Activated CD4-positive, alpha-beta T cell treated with anti-CD3 and anti-CD28 coated beads for 1 hour (primary cell): ENCODE measurements around the gene OAS2.
"Not testable (repeated sequence)": the region's sequence is repeated elsewhere in the genome, so short reads cannot be mapped to it uniquely, and the experiment has no call there.

ENCODE experiments used
- DNase-seq: peaks from one replicate; pipeline ENCODE4 v3.0.0-alpha.2; 2020

OAS2 gene

DNA sequence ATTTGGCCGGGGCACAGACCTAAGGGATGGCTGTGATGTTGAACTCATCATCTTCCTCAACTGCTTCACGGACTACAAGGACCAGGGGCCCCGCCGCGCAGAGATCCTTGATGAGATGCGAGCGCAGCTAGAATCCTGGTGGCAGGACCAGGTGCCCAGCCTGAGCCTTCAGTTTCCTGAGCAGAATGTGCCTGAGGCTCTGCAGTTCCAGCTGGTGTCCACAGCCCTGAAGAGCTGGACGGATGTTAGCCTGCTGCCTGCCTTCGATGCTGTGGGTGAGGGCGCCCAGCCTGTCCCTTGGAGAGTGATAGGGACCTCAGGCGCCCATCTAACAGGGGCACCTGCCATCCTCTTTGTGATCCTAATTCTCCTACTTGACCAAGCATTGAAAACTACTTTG, 27.6 kb upstream of the OAS2 start:
- DNase-seq: no peak

DNA sequence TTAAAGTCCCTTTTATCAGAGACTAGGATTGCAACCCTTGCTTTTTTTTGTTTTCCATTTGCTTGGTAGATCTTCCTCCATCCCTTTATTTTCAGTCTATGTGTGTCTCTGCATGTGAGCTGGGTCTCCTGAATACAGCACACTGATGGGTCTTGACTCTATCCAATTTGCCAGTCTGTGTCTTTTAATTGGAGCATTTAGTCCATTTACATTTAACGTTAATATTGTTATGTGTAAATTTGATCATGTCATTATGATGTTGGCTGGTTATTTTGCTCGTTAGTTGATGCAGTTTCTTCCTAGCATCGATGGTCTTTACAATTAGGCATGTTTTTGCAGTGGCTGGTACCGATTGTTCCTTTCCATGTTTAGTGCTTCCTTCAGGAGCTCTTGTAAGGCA, 21.2 kb upstream of the OAS2 start:
- not testable (repeated sequence) for DNase-seq

DNA sequence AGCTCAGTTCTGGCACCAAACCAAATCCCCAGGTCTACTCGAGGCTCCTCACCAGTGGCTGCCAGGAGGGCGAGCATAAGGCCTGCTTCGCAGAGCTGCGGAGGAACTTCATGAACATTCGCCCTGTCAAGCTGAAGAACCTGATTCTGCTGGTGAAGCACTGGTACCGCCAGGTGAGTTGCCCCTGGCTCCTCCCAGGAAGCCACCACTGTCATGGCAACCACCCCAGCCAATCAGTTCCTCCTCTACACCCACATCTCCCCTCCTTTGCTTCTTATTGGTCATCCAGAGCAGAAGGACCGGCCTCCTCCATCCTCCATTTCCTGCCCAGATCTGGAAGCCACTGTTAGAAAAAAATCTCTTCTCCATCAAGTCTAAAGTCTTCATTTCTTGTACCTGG, 17.2 kb upstream of the OAS2 start:
- no peak for DNase-seq

DNA sequence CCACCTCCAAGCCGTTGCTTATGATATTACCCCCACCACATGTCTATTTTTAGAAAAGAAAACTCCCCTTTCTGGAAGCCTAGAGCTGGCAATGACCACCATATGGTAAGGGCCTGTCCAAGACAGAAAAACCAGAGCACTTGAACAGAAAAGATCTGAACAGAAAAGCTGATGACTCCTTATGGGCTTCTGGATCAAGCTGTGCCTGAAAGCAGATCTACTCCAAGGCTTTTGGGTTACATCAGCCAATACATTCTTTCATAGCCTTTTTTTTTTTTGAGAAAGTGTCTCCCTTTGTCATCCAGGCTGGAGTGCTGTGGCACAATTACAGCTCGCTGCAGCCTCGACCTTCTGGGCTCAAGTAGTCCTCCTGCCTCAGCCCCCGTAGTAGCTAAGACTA, 16.8 kb upstream of the OAS2 start:
- no peak for DNase-seq

DNA sequence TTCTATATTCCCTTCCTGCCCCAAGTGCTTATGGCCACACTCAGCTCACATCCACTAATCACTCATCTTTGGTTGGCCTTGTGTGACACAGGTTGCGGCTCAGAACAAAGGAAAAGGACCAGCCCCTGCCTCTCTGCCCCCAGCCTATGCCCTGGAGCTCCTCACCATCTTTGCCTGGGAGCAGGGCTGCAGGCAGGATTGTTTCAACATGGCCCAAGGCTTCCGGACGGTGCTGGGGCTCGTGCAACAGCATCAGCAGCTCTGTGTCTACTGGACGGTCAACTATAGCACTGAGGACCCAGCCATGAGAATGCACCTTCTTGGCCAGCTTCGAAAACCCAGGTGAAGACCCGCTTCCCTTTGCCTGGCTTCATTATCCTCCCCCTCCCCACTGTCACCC, 15.8 kb upstream of the OAS2 start:
- DNase-seq: no peak

DNA sequence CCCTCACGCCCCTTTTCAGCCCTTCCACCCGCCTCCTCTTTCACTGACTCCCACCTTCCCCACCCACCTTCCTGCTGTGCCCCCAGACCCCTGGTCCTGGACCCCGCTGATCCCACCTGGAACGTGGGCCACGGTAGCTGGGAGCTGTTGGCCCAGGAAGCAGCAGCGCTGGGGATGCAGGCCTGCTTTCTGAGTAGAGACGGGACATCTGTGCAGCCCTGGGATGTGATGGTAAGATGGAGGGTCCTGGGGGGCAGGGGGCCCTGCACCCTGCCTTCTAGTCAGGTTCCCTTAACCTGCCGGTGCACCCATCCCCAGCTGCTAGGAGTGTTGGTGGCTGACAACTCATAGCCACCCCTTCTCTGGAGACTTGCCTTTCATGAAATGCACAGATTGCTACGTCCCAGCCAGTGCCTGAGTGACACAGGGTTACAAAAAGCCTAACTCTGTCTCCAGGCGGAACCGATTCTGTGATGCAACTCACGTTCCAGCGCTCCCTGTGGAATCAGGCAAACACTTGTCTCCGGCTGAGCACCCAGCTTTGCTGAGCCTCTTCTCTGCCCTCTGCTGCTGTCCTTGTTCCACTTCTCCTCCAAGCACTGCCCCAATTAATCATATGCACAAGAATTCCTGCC, 15.0 kb upstream of the OAS2 start:
- DNase-seq: no peak

DNA sequence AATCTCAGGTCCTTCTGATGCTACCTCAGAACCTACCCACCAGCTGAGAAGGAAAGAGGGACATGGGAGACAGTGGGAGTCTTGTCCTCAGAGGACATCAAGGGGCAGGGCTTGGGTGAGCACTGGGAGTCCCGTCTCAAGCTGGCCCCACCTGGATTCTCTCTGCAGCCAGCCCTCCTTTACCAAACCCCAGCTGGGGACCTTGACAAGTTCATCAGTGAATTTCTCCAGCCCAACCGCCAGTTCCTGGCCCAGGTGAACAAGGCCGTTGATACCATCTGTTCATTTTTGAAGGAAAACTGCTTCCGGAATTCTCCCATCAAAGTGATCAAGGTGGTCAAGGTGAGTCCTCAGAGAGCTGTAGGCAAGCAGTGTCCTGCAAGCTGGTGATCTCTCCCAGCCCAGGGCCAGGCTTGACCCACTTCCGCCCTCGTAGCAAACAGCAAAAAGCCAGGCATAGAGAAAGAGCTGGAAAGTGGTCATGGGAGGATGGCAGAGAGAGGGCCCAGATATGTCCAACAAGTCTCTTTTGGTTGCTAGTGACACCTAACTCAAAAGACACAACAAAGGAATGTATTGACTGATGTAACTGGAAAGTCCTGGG, 14.2 kb upstream of the OAS2 start:
- no peak for DNase-seq

DNA sequence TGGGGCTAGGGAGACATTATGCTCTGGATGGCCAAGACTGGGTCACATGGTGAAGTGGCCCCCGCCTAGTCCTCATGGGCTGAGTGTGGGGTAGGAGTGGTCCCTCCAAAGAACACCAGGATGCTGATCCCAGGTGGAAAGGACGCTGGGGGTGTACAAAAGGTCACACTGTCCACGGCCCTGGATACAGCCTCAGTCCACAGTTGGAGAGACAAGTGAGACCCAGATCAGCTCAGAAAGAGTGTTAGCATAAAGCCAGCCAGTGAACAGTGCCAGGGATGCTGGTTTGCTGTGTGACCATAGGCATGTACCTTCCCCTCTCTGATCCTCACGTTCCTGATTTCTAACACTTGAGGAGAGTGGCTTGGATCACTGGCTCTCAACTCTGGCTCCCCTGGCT, 13.4 kb upstream of the OAS2 start:
- DNase-seq: no peak

DNA sequence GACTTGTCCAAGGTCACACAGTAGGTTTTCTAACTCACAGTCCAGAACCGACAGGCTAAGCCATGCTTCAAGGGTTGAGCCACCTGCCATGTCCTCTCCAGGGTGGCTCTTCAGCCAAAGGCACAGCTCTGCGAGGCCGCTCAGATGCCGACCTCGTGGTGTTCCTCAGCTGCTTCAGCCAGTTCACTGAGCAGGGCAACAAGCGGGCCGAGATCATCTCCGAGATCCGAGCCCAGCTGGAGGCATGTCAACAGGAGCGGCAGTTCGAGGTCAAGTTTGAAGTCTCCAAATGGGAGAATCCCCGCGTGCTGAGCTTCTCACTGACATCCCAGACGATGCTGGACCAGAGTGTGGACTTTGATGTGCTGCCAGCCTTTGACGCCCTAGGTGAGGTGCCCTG, 12.7 kb upstream of the OAS2 start:
- DNase-seq: no peak

DNA sequence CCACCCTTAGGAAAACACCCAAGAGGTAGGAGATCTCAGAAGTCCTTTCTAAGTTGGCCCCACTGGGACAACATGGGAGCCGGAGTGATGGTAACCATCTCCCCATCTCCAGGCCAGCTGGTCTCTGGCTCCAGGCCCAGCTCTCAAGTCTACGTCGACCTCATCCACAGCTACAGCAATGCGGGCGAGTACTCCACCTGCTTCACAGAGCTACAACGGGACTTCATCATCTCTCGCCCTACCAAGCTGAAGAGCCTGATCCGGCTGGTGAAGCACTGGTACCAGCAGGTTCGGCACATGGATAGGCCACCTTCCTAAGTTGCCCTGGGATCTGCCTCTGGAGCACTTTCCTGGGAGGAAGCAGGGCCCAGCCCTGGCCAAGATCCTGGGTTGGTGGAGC, 11.0 kb upstream of the OAS2 start:
- no peak for DNase-seq

DNA sequence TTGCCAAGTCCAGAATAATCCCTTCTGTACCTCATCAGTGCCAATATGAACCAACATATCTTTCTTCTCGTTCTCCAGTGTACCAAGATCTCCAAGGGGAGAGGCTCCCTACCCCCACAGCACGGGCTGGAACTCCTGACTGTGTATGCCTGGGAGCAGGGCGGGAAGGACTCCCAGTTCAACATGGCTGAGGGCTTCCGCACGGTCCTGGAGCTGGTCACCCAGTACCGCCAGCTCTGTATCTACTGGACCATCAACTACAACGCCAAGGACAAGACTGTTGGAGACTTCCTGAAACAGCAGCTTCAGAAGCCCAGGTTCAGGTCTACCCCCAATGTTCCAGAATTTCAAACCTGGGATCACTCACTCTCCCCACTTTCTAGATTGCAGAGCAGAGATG, 10.5 kb upstream of the OAS2 start:
- no peak for DNase-seq

DNA sequence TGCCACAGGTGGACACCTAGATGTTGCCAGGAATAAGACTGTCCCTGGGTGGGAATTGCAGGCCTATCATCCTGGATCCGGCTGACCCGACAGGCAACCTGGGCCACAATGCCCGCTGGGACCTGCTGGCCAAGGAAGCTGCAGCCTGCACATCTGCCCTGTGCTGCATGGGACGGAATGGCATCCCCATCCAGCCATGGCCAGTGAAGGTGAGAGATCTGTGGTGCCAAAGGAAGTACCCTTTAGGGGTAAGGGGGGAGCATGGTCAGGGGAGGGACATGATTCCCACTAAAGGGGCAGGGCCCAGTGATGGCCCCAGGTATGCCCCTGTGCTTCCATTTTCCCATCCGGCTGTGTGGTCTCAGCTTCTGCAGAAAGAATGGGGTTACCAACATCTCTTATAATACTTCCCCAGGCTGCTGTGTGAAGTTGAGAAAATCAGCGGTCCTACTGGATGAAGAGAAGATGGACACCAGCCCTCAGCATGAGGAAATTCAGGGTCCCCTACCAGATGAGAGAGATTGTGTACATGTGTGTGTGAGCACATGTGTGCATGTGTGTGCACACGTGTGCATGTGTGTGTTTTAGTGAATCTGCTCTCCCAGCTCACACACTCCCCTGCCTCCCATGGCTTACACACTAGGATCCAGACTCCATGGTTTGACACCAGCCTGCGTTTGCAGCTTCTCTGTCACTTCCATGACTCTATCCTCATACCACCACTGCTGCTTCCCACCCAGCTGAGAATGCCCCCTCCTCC, 8.6 kb upstream of the OAS2 start:
- DNase-seq: no peak

DNA sequence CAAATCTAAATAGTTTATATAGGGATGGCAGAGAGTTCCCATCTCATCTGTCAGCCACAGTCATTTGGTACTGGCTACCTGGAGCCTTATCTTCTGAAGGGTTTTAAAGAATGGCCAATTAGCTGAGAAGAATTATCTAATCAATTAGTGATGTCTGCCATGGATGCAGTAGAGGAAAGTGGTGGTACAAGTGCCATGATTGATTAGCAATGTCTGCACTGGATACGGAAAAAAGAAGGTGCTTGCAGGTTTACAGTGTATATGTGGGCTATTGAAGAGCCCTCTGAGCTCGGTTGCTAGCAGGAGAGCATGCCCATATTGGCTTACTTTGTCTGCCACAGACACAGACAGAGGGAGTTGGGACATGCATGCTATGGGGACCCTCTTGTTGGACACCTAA, 7.9 kb upstream of the OAS2 start:
- no peak for DNase-seq

DNA sequence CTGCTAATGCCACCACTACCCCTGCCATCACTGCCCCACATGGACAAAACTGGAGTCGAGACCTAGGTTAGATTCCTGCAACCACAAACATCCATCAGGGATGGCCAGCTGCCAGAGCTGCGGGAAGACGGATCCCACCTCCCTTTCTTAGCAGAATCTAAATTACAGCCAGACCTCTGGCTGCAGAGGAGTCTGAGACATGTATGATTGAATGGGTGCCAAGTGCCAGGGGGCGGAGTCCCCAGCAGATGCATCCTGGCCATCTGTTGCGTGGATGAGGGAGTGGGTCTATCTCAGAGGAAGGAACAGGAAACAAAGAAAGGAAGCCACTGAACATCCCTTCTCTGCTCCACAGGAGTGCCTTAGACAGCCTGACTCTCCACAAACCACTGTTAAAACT, 7.1 kb upstream of the OAS2 start:
- DNase-seq: no peak

DNA sequence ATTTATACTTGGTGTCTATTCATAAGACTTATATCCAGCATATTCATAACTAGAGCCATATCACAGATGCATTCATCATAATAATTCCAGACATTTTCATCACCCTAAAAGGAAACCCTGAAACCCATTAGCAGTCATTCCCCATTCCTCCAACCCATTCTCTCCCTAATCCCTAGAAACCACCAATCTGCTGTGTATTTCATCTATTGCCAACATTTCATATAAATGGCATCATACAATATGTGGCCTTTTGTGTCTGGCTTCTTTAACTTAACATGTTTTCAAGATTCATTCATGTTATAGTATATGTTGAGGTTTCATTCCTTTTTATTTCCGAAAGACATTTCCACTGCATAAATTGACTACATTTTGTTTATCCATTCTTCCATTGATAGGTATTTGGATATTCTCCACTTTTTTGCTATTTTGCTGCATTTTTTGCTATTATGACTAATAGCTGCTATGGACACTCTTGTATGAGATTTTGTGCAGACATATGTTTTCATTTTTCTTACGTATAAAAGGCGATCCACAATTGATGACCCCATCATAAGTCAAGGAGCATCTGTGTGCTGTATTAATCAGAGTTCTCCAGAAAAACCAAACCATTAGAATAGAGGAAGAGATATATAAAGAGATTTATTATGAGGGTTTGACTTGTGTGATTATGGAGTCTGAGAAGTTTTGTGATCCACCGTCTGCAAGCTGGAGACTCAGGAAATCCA, 5.1 kb upstream of the OAS2 start:
- no peak for DNase-seq

DNA sequence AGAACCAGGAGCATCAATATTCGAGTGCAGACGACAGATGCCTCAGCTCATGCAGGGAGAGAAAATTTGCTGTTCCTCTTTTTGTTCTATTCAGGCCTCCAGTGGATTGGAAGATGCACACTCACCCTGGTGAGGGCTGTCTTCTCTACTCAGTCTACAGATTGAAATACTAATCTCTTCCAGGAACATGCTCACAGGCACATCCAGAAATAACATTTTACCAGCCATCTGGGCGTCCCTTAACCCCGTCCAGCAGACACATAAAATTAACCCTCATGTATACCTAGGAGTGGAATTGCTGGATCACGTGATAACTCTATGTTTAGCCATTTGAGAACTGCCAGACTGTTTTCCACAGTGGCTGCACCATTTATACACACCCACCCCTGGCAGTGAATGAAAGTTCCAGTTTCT, 4.5 kb upstream of the OAS2 start:
- DNase-seq: no peak

DNA sequence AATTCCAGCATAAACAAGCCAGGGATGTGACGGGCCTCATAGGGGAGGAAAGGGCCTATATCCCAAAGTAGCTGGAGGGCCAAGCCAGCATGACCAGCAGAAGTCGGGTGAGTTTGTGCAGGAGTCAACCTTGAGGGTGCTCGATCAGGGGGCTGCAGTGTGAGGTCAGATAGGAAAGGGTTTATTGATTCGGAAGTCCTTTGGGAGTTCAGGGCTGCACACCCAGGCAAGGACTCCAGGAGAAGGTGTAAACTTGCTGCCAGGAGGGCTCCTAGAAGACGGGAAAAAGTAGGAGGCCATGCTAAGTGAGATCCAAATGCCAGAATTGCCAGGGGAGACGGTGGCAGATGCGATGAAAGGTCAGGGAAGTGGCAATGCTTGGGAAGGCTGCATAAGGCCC, 3.4 kb upstream of the OAS2 start:
- DNase-seq: no peak

DNA sequence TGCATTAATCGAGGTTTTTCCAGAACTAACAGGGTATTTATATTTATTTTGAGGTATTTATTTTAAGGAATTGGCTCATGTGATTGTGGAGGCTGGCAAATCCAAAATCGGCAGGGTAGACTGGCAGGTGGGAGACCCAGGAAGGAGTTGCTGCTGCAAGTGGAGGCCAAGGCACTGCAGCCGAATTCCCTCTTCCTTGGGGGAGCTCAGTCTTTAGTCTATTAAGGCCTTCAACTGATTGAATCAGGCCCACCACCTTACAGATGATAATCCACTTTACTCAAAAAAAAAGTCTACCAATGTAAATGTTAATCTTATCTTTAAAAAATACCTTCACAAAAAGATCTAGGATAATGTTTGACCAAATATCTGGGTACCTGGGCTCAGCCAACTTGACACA, 1.2 kb upstream of the OAS2 start:
- no peak for DNase-seq

DNA sequence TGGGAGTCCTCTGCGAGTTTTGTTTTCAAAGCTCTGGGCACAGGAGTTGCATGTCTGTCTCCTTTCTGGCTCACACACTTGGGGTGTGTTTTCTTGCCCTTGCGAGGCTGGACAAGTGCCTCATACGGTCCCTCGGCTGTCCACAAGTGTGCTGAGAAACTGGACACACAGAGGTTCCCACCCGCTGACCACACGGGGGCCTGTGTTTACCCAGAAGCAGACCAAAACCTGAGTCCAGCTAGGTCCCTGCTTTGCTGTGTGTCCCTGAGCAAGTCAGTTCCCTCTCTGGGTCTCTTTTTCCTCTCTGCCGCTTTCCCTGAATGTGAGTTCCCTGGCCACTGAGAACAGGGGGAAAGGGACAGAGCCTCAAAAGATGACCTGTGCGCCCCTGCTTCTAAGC, 678 bp upstream of the OAS2 start:
- no peak for DNase-seq

DNA sequence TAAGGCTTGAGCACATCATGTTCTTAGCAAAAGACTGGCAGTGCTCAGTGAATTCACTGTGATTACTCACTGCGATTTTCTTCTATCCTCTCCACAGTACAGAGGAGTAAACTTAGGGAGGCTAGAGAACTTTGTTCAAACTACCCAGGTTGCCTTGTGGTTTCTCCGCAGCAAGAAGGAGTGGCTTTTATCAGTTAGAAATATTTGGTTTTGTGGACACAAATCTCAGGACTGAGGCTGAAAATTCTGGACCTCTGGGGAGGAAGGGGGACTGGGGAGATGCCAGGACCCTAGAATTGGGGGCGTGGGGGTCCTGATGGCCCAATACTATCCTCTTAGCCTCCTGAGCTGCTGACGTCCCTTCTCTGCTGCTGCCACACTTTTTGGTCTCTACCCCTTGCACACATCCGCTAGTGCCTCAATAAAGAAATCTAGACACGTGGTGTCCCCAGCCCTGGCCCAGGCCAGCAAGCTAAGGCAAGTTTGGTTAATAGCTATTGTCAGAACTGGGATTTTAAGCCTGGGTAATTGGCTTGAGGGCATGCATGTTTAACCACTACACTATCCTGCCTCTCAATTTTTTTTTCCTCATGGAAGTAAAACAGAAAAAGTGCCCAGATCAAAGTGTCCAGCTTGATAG, 842 bp downstream of the OAS2 start:
- DNase-seq: peak; percentile 49

DNA sequence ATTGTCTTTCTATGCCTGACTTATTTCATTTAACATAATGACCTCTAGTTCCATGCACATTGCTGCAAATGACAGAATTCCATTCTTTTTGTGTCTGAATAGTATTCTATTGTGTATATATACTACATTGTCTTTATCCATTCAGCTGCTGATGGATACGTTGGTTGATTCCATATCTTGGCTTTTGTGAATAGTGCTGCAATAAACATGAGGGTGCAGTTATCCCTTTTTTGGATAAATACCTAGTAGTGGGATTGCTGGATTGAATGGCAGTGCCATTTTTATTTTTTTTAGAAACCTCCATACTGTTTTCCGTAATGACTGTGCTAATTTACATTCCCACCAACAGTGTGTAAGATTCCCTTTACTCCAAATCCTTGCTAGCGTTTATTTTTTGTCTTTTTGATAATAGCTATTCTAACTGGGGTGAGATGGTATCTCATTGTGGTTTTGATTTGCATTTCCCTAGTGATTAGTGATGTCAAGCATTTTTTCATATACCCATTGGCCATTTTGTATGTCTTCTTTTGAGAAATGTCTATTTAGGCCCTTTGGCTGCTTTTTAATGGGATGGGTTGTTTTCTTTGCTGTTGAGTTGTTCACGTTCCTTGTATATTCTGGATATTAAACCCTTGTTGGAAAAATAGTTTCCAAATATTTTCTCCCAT, 2.3 kb downstream of the OAS2 start:
- DNase-seq: no peak

DNA sequence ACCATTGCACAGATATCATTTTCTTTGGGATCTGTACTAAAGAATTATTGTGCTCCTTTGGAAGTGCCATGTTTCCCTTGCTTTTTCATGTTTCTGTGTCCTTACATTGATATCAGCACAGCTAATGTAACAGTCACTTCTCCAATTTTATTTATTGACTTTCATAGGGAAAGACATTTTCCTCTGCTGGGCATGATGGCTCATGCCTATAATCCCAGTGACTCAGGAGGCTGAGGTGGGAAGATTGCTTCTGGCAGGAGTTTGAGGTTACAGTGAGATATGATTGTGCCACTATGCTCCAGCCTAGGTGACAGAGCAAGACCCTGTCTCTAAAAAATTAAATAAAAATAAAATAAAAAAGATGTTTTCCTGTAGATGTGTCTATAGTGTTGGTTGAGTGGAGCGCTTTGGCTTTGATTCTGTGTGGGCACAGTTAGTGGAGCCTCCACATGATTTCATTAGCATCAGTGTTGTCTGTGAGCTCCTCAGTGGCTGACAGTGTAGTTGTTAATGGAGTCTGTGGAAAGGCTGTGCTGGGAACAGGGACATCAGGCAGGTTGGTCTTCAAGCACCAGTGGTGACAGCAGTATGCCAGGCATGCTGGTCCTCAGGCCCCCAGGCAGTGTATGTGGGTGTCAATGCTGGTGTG, 7.4 kb downstream of the OAS2 start:
- no peak for DNase-seq
